ENCODE data around the gene NR1H4. TPM values are rescaled to one million over a fixed set of nuclear protein-coding genes. Genes with fewer than 3 reads are reported as not detected.

NR1H4 gene
- total and polyA plus RNA-seq, 2 of the 13 experiments (the other 11 are each of a cell fraction or from before 2014, with no cell fraction given): 27.3 to 114 TPM

DNA sequence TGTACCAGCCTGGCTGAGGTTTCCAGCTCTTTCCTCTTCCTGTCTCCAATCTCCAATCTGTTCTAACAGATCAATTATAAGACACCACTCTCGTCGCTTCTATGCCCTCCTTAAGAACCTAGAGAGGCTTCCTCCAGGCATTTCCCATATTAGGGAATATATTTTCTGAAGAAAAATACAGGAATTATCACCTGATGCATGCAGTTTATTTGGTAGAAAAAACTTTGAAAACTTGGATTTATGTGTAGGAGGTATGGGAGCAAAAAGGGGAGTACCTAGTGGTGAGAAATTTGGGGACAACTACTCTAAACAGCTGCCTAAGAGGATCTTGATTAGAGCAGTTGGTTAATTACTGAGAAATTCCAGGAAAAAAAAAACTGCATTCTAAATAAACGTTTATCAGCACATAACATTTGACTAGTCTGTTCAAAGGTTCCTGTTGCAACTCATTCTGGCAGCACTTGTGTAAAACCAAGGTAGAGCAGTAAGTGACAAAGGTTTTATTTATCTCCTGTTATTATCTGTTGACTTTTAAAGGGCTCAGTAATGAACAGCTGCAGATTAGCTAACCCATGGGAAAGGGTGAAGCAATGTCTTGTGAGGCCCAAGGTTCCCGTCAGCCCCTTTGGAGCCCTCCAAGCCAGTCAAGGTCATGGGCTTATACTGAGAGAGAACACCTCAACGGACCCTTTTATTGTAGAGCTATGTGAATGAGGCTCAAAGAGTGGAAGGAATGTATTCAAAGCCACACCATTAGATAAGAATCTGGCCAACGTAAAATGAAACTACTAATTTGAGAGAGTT lies 36.4 kb upstream of the NR1H4 start (continued):
- TF ChIP-seq ETV5 (CRISPR knock-in tag; IDR thresholded peaks at IDR 0.05; ENCODE audit: borderline replicate concordance) (peak; percentile 66; the same call in 1 of the 2 replicates), MTA3 (CRISPR knock-in tag; IDR thresholded peaks at IDR 0.05) (no peak), SCMH1 (CRISPR knock-in tag; IDR thresholded peaks at IDR 0.05; ENCODE audit: borderline replicate concordance) (no peak), ZNF790 (CRISPR knock-in tag; IDR thresholded peaks at IDR 0.05; ENCODE audit: borderline replicate concordance) (no peak), ZFP41 (CRISPR knock-in tag; IDR thresholded peaks at IDR 0.05; ENCODE audit: borderline replicate concordance) (no peak), HDAC6 (IDR thresholded peaks at IDR 0.05; ENCODE audit: low read depth, low read length) (no peak), ZBTB7B (CRISPR knock-in tag; IDR thresholded peaks at IDR 0.05) (peak; percentile 99), FOXM1 (CRISPR knock-in tag; IDR thresholded peaks at IDR 0.05) (no peak), ZBTB7A (CRISPR knock-in tag; IDR thresholded peaks at IDR 0.05) (0 out of 2 replicates have a peak, but pooled peaks have one; percentile 32), CENPT (CRISPR knock-in tag; IDR thresholded peaks at IDR 0.05; ENCODE audit: low read depth) (no peak), ZNF225 (CRISPR knock-in tag; IDR thresholded peaks at IDR 0.05) (no peak), ZFP90 (CRISPR knock-in tag; IDR thresholded peaks at IDR 0.05; ENCODE audit: borderline replicate concordance) (peak; percentile 67; the same call in 1 of the 2 replicates), NAIF1 (CRISPR knock-in tag; IDR thresholded peaks at IDR 0.05; ENCODE audit: borderline replicate concordance) (no peak; the same call in 1 of the 2 replicates)
- TF ChIP-seq, protein P1, sequence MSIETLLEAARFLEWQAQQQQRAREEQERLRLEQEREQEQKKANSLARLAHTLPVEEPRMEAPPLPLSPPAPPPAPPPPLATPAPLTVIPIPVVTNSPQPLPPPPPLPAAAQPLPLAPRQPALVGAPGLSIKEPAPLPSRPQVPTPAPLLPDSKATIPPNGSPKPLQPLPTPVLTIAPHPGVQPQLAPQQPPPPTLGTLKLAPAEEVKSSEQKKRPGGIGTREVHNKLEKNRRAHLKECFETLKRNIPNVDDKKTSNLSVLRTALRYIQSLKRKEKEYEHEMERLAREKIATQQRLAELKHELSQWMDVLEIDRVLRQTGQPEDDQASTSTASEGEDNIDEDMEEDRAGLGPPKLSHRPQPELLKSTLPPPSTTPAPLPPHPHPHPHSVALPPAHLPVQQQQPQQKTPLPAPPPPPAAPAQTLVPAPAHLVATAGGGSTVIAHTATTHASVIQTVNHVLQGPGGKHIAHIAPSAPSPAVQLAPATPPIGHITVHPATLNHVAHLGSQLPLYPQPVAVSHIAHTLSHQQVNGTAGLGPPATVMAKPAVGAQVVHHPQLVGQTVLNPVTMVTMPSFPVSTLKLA (IDR thresholded peaks at IDR 0.05): no peak
- TF ChIP-seq, protein P2, sequence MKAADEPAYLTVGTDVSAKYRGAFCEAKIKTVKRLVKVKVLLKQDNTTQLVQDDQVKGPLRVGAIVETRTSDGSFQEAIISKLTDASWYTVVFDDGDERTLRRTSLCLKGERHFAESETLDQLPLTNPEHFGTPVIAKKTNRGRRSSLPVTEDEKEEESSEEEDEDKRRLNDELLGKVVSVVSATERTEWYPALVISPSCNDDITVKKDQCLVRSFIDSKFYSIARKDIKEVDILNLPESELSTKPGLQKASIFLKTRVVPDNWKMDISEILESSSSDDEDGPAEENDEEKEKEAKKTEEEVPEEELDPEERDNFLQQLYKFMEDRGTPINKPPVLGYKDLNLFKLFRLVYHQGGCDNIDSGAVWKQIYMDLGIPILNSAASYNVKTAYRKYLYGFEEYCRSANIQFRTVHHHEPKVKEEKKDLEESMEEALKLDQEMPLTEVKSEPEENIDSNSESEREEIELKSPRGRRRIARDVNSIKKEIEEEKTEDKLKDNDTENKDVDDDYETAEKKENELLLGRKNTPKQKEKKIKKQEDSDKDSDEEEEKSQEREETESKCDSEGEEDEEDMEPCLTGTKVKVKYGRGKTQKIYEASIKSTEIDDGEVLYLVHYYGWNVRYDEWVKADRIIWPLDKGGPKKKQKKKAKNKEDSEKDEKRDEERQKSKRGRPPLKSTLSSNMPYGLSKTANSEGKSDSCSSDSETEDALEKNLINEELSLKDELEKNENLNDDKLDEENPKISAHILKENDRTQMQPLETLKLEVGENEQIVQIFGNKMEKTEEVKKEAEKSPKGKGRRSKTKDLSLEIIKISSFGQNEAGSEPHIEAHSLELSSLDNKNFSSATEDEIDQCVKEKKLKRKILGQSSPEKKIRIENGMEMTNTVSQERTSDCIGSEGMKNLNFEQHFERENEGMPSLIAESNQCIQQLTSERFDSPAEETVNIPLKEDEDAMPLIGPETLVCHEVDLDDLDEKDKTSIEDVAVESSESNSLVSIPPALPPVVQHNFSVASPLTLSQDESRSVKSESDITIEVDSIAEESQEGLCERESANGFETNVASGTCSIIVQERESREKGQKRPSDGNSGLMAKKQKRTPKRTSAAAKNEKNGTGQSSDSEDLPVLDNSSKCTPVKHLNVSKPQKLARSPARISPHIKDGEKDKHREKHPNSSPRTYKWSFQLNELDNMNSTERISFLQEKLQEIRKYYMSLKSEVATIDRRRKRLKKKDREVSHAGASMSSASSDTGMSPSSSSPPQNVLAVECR (CRISPR knock-in tag; IDR thresholded peaks at IDR 0.05; ENCODE audit: borderline replicate concordance): peak; percentile 50; the same call in 1 of the 2 replicates
- TF ChIP-seq, protein P3, sequence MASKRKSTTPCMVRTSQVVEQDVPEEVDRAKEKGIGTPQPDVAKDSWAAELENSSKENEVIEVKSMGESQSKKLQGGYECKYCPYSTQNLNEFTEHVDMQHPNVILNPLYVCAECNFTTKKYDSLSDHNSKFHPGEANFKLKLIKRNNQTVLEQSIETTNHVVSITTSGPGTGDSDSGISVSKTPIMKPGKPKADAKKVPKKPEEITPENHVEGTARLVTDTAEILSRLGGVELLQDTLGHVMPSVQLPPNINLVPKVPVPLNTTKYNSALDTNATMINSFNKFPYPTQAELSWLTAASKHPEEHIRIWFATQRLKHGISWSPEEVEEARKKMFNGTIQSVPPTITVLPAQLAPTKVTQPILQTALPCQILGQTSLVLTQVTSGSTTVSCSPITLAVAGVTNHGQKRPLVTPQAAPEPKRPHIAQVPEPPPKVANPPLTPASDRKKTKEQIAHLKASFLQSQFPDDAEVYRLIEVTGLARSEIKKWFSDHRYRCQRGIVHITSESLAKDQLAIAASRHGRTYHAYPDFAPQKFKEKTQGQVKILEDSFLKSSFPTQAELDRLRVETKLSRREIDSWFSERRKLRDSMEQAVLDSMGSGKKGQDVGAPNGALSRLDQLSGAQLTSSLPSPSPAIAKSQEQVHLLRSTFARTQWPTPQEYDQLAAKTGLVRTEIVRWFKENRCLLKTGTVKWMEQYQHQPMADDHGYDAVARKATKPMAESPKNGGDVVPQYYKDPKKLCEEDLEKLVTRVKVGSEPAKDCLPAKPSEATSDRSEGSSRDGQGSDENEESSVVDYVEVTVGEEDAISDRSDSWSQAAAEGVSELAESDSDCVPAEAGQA (IDR thresholded peaks at IDR 0.05; ENCODE audit: low read depth): no peak
- TF ChIP-seq, protein P3 (CRISPR knock-in tag; IDR thresholded peaks at IDR 0.05; ENCODE audit: borderline replicate concordance): 0 out of 2 replicates have a peak, but pooled peaks have one; percentile 54
